ENCODE results near the gene RAB3GAP2.

- TF ChIP-seq CTCF (IDR thresholded peaks at IDR 0.05): no peak
- peak; percentile 66 to 94 (median 69) for TF ChIP-seq POLR2AphosphoS5 (IDR thresholded peaks at IDR 0.05)
- peak; percentile 59 for TF ChIP-seq POLR2A (IDR thresholded peaks at IDR 0.05)
Measured at GRCh38 chr1:220272047-220272840, at the start of gene RAB3GAP2.
